HG03175 (cell line): ENCODE results near the gene FMNL2.
A peak's percentile ranks its signal among the peaks of the same experiment; 100 is the strongest.
"Not testable (repeated sequence)": the region's sequence is repeated elsewhere in the genome, so short reads cannot be mapped to it uniquely, and the experiment has no call there.

Source experiments
- ATAC-seq: cut with Tn5 transposase; IDR thresholded peaks from one replicate; pipeline ENCODE4 v1.9.1; 2021; ENCODE audit warnings: mild to moderate bottlenecking, moderate library complexity; ENCODE audit not compliant: unreplicated experiment

Gene FMNL2

GRCh38 chr2:152335016-152335725, at the start of gene FMNL2:
TSS of gene FMNL2 (plus strand) at chr2:152335174.
- peak; percentile 88 for ATAC-seq

- ATAC-seq = no peak
Observed at GRCh38 chr2:152292991-152293390, 42.0 kb upstream of the FMNL2 start.

GRCh38 chr2:152297715-152298114, 37.3 kb upstream of the FMNL2 start:
- ATAC-seq = no peak

GRCh38 chr2:152298754-152299153, 36.2 kb upstream of the FMNL2 start:
- ATAC-seq = no peak

GRCh38 chr2:152301131-152301530, 33.8 kb upstream of the FMNL2 start:
- ATAC-seq = no peak

GRCh38 chr2:152303951-152304350, 31.0 kb upstream of the FMNL2 start:
- ATAC-seq = no peak

- no peak for ATAC-seq
Observed at GRCh38 chr2:152304836-152305235, 30.1 kb upstream of the FMNL2 start.

GRCh38 chr2:152307863-152308262, 27.1 kb upstream of the FMNL2 start:
- ATAC-seq = no peak

GRCh38 chr2:152309352-152310214, 25.4 kb upstream of the FMNL2 start:
- ATAC-seq = no peak

- ATAC-seq = no peak
Observed at GRCh38 chr2:152319822-152320570, 15.0 kb upstream of the FMNL2 start.

GRCh38 chr2:152320814-152321213, 14.2 kb upstream of the FMNL2 start:
- no peak for ATAC-seq

- no peak for ATAC-seq
Observed at GRCh38 chr2:152322222-152322621, 12.8 kb upstream of the FMNL2 start.

- ATAC-seq = not testable (repeated sequence)
Observed at GRCh38 chr2:152325126-152325525, 9.8 kb upstream of the FMNL2 start.

- ATAC-seq = no peak
Observed at GRCh38 chr2:152326710-152327109, 8.3 kb upstream of the FMNL2 start.

- ATAC-seq = no peak
Observed at GRCh38 chr2:152328013-152328412, 7.0 kb upstream of the FMNL2 start.

GRCh38 chr2:152330235-152330866, 4.6 kb upstream of the FMNL2 start:
- no peak for ATAC-seq

- no peak for ATAC-seq
Observed at GRCh38 chr2:152334701-152335015, 316 bp upstream of the FMNL2 start.

GRCh38 chr2:152335726-152336118, 748 bp downstream of the FMNL2 start:
- peak; percentile 15 for ATAC-seq

- peak; percentile 28 for ATAC-seq
Observed at GRCh38 chr2:152336119-152336853, 1.3 kb downstream of the FMNL2 start.

- no peak for ATAC-seq
Observed at GRCh38 chr2:152336854-152337510, 2.0 kb downstream of the FMNL2 start.
